Stimulated activated CD8-positive, alpha-beta memory T cell treated with anti-CD3 and anti-CD28 coated beads, Interleukin-4, amount 100 ng/mL, for 48 hours (primary cell): ENCODE measurements around the gene MAGI2.

ENCODE experiments used
- DNase-seq: peaks from one replicate; pipeline ENCODE4 v3.0.0-alpha.2; 2020

Gene MAGI2

DNA sequence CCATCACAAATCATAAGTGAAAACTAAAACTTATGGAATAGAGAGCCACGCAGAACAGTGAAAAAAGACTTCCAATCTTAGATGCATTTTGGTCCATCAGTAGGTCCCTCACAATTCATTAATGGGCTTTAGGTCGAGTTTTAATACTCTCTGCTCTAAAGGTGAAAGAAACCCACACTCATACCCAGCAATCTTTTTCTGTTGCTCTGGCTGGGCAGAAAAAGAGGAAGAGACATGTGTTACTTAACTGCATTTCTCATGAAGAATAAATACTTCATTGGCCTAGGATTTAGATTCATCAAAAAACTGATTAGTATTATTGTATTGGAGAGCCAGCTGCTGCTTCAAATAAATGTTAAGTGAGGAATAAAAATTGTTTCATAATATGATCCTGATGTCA is 1009.2 kb downstream of the MAGI2 start:
- no peak for DNase-seq

DNA sequence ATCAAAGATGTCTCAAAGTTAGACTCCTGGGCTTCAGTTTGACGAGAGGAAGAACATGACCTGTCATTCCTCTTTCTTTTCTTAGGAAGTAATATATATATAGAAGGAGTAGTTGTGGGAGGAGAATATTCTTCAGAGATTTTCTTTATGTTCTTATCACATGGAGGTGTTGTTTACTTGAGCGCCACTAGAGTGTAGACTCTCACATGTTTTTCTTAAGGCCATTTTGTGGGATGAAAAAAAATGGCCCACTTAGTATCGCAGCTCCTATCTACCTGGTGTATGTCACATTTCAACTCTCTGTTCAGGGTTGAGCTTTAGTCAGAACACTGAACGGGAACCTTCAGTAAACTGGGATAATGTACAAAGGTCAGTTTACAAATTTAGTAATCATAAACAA is 1009.7 kb downstream of the MAGI2 start:
- DNase-seq = no peak

DNA sequence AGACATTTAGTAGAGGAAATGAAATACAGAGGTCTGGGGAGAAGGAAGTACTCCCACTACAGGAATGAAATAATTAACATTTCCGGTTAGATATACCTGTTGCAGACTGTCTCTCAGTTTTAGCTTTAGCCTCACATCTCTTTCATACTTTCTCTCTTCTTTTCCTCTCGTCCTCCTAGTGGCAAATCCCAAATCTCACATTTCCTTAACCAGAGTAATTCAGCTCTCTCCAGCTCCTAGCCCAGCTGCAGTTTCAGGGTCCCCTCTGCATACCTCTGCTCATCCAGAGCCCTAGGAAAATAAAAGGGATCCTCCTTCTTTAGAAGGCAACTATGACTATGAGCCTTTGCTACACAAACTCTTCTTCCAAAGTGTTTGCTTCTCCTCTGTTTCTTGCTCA is 1011.7 kb downstream of the MAGI2 start:
- no peak for DNase-seq

GRCh38 chr7:78438433-78438832 is 1015.0 kb downstream of the MAGI2 start:
- DNase-seq = no peak

DNA sequence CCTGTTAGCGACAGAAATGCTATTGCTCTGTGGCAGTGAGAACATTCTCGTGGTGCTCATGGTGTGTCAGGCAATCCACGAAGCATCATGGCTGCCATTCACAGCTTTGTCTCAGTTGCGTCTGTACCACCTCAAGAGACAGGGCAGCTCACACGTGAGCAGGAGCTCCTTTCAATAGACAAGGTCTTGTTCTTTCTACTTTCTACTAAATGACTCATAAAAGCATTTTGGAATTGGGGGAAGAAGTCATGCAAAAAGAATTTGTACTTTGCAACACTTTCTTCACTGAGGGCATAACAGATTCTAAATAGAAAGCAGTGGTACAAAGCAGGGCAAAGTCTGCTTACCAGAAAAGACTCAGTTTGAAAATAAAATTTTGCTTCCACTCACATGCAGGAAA is 1016.3 kb downstream of the MAGI2 start:
- no peak for DNase-seq

GRCh38 chr7:78435355-78435754 is 1018.1 kb downstream of the MAGI2 start:
- DNase-seq = no peak

DNA sequence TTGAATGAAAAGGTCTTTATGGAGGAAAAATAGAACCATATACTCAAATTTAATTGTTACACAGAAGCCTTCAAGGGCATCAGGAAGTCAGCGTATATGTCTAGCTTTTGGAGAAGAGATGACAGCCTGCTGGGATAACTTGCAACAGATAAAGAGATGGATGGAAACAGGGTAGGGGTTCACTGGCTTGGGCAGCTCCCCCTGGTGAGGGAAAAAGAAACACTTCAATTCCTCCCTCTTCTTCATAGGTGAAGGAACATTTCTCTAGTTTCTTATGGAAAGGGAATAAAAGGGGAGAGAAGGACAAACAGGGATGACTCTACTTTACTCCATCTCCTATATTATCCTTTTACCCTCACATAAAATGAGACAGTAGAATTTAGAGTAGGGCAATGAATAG is 1019.2 kb downstream of the MAGI2 start:
- DNase-seq = no peak

DNA sequence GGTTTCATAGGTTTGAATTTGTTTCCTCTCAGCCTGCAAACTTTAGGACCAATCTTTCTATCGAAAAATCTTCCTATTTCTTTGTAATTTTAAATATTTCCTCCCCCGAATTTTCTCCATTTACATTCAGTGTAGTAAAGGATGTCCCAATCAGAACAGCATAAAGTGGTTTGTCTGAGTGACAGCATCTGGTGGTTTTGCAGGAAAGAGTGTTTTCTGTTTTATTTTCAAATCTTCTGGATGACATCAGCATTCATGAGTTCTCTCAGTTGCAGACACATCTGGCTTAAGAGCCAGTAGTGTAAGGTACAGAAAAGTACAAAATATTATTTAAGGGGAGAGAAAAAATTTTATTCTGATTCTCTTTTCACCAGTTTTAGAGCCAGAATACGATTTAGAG is 1020.0 kb downstream of the MAGI2 start:
- DNase-seq = no peak

GRCh38 chr7:78429878-78430277 is 1023.6 kb downstream of the MAGI2 start:
- no peak for DNase-seq

DNA sequence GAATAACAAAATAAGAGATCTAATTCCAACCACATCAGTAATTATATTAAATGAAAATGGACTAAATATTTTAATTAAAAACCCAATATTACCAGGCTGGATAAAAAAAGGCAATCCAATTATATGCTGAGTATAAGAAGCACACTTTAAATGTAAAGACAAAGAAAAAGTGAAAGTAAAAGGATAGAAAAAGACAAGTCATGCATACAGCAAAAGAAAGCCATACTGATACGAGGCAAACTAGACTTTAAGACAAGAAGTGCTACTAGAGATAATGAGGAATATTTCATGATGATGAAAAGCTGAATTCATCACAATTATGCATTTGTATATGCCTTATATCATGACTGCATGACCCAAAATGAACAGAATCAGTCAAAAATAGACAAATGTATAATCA is 1026.3 kb downstream of the MAGI2 start:
- no peak for DNase-seq

GRCh38 chr7:78420001-78420400 is 1033.5 kb downstream of the MAGI2 start:
- no peak for DNase-seq

GRCh38 chr7:78417180-78417853 is 1036.2 kb downstream of the MAGI2 start:
- DNase-seq = no peak

DNA sequence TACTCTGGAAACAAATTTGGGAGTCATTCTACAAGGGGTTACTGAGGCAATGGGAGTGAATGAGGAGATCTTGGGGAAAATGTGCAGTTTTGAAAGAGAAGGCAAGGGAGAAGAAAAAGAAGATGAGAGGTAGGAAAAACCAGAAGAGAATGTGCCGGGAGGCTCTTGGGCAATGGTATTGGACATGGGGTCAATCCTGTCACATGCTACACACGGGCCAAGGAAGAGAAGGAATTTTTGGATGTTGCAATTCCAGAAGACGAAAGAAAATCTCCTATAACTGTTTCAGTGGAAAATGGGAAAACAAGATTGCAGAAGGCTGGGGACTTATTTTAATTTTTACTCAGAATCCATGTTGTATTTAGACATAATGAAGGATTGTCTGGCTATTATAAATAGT is 1039.9 kb downstream of the MAGI2 start:
- DNase-seq = no peak

GRCh38 chr7:78412216-78412858 is 1041.1 kb downstream of the MAGI2 start:
- DNase-seq = no peak

GRCh38 chr7:78407031-78407430 is 1046.4 kb downstream of the MAGI2 start:
- DNase-seq = no peak

DNA sequence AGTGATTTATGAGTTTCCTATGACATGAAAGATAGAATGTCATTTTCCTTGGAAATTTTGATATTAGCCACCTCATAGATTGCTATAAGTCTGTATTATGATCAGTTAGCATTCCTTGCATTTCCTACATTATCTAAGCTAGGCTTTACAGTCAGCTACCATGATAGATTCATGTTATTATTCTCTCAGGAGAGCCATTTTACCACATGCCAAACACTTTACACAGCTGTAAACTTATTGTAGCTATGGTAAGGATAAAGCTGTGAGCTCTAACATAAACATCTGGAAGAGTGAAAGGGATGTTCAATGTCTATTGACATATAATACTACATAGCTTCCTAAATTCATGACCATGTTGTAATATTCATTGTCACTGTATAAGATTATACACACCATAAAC is 1046.9 kb downstream of the MAGI2 start:
- no peak for DNase-seq

DNA sequence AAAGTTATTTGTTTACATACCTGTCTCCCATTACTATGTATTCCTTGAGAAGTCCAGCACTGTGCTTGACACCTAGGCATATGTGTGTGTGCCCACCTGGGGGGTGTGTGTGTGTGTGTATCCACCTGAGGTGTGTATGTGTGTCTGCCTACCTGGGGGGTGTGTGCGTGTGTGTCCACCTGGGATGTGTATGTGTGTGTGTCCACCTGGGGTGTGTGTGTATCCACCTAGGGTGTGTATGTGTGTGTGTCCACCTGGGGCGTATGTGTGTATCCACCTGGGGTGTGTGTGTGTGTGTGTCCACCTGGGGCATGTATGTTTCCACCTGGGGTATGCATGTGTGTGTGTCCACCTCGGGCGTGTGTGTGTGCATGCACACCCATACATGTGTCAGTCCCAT is 1051.4 kb downstream of the MAGI2 start:
- no peak for DNase-seq

DNA sequence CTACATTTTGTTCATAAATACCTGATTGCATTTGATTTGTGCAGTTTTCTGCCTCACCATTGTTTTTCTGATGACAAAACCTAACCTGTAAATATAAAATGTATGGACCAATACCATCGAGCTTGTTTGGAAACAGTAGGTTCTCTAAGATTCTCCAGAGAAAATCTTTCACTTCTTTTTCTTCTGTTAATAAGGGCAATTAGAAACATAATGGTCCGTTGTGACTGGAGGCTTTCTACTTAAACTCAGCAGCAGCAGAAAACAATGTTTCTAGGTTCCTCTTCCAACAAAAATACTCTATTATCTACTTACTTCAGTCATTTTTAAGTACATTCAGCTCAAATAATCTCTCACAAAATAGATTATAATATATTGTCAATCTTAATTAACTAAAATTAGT is 1053.4 kb downstream of the MAGI2 start:
- no peak for DNase-seq

DNA sequence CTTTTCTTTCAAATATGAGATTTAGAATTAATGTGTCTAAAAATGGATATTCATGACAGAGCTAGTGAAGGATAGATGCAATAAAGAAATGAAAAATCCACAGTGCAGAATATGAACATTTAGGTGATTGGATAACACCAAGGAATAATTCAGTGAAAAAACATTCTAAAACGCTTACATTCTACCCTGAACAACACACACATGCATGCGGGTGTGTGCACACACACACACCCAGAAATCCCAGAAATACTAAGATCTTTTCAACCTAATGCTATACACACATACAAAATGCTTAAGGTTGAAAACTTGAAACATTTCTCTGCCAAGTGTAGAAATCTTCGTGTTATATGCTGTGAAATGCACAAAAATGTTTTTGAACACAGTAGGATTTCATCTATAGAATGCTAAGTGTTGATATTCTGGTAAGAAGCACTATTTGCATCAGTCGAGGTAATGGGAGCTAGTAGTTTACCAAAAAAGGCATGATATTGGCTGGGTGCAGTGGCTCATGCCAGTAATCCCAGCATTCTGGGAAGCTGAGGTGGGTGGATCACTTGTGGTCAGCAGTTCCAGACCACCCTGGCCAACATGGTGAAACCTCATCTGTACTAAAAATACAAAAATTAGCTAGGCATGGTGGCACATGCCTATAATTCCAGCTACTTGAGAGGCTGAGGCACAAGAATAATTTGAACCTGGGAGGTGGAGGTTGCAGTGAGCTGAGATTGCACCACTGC is 1054.3 kb downstream of the MAGI2 start:
- DNase-seq = no peak

GRCh38 chr7:78398576-78398975 is 1054.9 kb downstream of the MAGI2 start:
- DNase-seq = no peak

GRCh38 chr7:78398081-78398480 is 1055.4 kb downstream of the MAGI2 start:
- no peak for DNase-seq

GRCh38 chr7:78396210-78396609 is 1057.3 kb downstream of the MAGI2 start:
- no peak for DNase-seq

DNA sequence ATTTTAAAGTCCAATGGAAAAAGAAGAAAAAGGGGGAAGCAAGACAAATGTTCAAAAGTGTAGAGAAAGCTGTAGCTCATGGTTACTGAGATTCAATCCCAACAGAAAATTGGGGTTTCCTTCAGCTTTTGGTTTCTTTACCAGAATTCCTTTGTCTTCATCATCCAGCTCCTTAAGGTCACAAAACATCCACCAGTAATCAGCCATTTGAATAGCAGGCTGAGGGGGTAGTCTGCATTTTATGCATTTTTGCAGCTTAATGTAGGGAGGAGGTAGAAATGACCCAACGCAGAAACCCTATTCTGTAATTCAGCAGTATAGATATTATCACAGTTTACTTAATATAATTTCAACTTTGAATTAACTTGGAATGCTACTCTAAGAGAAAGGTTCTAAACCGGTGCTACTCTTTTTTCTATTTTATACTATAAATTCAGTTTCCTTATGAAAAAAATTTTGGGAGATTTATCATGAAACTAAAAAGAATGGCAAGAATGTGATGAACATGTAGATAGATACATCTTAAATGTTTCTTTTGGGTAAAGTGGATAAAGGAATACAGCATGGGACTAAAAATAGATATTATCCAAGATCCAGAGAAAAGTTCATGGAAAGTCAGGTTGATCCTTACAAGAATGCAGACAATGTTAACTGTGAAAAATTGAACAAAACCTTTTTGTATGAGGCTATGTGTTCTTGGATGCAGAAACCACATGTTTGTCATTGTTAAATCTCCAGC is 1058.0 kb downstream of the MAGI2 start:
- DNase-seq = no peak

DNA sequence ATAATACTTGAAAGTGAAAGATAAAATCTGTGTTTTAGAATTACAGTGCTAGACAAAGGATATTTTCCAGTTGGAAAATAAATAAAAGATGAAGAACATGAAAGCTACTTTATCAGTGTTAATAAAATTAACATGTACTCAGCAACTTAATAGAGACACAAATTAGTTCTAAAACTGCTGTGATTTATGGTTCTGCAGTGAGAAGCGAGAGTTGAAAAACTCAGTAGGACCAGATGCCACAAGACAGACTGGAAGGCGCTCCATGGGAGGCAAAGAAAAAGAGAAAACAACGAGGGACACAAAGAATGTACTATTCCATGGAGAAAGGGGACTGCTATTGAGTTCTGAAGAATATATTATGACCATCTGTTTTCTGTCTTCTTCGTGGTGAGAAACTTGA is 1064.4 kb downstream of the MAGI2 start:
- DNase-seq = no peak
